ENCODE data around the gene AQP9.

- TF ChIP-seq CTCF (IDR thresholded peaks at IDR 0.05) (no peak), POLR2A (IDR thresholded peaks at IDR 0.05) (no peak)
Measured at GRCh38 chr15:58179741-58180381, 41.7 kb downstream of the AQP9 start.
